Left renal cortex interstitium (tissue), 4 donors: Measurements from ENCODE around the gene KRTAP10-6. TPM values are rescaled to one million over a fixed set of nuclear protein-coding genes. Genes with fewer than 3 reads are reported as not detected.
"Not testable (repeated sequence)": the region's sequence is repeated elsewhere in the genome, so short reads cannot be mapped to it uniquely, and the experiment has no call there.

Source experiments
- DNase-seq, 4 donors: peaks; one replicate each; pipeline ENCODE4 v3.0.0-alpha.2; 2013; ENCODE audit warnings: low read depth in 4 of 4, low spot score in 2 of 4, missing footprints in 1 of 4
- polyA plus RNA-seq, 4 donors: library from polyadenylated mRNA; unstranded; fragments of 120-200 nt; gene quantifications; one replicate each; pipeline ENCODE4 v1.2.1, GENCODE V29; 2013; ENCODE audit not compliant: insufficient read length in 4 of 4

Gene KRTAP10-6
- polyA plus RNA-seq, 4 donors, result not detected

DNA sequence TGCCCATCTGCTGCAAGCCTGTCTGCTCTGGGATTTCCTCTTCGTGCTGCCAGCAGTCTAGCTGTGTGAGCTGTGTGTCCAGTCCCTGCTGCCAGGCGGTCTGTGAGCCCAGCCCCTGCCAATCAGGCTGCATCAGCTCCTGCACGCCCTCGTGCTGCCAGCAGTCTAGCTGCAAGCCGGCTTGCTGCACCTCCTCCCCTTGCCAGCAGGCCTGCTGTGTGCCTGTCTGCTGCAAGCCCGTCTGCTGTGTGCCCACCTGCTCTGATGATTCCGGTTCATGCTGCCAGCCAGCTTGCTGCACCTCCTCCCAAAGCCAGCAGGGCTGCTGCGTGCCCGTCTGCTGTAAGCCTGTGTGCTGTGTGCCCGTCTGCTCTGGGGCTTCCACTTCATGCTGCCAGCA, 8.8 kb upstream of the KRTAP10-6 start:
- DNase-seq, result not testable (repeated sequence)

- not testable (repeated sequence) for DNase-seq
Measured at GRCh38 chr21:44600118-44600978, 8.0 kb upstream of the KRTAP10-6 start, which contains the start of gene KRTAP10-7. TSS of gene KRTAP10-7 (plus strand) at chr21:44600597. CDS start at chr21:44600622, 25 bp downstream.

DNA sequence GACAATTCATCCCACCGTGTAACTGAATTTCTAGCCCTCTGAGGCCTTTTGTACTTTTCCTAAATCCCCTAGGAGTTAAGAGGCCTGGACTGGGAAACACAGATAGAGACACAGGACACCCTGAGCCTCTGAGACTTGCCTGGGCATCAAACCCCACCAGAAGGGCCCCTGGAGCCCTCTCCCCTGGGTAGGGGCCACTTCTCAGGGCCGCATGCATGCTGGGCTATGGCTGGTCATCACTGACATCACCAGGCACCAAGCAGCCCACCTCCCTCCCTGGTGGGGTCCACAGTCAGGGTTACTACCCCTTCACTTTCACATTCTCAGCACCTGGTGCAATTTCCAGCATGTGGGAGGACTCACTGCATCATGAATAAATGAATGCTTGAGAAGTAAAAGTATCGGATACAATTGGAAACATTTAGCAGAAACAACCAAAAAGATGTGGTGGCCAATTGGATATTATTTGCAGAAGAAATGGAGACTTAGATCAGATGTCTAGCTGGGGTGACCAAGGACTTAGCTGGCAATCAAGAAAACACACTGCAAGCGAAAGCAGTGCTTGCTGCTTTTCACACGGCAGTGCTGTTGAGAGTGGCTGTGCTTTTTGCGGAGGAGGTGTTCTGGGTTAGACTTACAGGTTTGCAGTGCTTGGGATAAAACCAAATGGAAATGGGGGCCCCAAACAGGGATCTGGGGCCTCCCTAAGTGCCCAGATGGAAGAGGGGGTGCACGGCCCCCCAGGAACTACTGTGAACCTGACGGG, 7.1 kb upstream of the KRTAP10-6 start:
- no peak for DNase-seq

GRCh38 chr21:44598061-44598460, 5.8 kb upstream of the KRTAP10-6 start:
- no peak for DNase-seq

- DNase-seq, result no peak
Measured at GRCh38 chr21:44596068-44596725, 3.9 kb upstream of the KRTAP10-6 start.

DNA sequence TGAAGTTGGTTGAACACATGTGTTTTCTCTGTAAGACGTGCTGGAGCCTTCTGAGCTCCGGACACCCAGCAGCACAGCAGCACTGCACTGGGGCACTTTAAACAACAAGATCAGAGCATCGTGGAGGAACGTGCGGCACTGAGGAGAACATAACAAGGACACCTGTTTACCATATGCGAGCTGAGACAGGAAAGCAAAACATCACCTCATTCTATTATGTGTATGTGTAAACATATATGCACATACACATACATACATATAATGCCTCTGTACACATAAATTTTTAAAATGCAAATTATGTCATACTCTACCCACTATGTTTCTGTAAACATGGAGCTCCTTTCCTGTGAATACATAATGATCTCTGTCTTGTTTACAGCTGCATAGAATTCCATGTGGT, 3.2 kb upstream of the KRTAP10-6 start:
- no peak for DNase-seq

DNA sequence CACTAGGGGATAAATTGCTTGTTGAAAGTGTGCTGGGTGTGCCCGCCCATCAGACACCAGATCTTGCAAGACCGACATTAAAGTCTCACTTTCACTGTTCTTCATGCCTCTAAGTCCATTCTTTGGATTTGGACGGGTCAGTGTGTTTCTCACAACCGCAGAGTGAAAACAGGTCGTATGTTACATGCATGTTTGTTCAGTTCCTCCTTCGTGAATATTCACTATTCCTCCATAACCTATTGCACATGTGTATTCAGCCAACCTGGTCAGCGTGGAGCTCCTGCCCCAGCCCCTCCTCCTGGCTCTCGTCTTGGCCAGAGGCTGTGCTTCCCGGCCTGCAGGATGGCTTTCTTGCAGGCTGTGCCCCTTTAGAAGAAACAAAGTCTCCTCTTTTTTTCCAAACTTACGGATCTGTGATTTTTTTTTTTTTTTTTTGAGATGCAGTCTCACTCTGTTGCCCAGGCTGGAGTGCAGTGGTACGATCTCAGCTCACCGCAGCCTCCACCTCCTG, 2.2 kb upstream of the KRTAP10-6 start:
- no peak for DNase-seq

- peak in 1 of 4 donors; percentile 15 for DNase-seq
Measured at GRCh38 chr21:44593598-44594405, 1.5 kb upstream of the KRTAP10-6 start.

DNA sequence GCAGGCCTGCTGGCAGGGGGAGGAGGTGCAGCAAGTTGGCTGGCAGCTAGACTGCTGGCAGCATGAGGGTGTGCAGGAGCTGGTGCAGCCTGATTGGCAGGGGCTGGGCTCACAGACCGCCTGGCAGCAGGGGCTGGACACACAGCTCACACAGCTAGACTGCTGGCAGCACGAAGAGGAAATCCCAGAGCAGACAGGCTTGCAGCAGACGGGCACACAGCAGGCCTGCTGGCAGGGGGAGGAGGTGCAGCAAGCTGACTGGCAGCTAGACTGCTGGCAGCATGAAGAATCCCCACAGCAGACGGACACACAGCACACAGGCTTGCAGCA, 539 bp downstream of the KRTAP10-6 start:
- DNase-seq, result not testable (repeated sequence)

DNA sequence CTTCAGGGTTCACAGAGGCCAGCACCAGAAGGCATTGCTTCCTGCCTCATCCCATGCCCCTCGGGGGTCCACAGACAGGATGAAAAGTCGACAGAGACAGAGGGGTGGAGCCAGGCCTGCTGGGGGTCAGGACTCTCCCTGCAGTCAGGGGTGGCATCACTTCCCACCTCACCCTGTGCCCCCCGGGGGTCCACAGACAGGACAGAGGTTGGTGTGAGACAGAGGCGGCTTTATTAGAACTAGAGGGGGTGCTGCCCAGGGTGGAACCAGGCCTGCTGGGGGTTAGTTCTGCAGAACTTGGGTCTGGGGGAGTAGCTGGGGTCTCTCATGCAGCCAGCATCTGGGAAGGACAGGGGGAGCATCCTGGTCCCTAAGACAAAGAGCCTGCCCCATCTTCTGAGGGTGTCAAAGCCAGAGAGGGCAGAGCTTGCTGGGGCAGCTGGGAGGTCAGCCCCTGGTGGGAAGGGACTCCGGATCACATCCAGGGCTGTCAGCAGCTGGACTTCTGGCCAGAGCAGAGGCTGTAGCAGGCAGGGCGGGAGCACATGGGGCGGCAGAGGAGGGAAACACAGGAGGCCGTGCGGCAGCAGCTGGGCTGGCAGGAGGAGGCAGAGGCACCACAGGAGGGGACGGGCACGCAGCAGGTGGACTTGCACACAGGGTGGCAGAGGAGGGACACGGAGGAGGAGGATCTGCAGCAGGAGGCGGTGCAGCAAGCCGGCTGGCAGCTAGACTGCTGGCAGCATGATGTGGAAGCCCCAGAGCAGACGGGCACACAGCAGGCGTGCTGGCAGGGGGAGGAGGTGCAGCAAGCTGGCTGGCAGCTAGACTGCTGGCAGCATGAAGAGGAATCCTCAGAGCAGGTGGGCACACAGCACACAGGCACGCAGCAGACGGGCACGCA, 1.2 kb downstream of the KRTAP10-6 start:
- not testable (repeated sequence) for DNase-seq

DNA sequence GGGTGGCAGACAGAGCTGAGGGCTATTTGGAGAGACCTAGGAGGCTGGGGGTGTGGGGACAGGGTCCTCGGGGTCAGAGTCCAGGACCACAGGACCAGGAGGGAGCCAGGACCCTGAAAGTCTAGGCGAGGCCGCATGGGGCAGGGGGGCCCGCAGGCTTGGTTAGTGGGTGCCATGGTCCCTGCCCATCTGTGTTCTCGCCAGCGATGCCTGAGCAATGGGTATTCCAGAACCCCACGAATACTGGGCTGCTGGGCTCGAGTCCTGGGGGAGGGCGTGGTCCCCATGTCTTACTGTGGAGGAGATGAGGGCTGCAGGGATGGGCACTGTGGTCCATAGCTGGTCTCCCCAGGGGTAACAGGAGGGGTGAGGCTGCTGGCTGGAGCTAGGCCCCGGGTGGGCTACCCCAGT, 2.0 kb downstream of the KRTAP10-6 start:
- no peak for DNase-seq

- DNase-seq, result no peak
Measured at GRCh38 chr21:44589586-44590305, 2.6 kb downstream of the KRTAP10-6 start.

- DNase-seq, result no peak
Measured at GRCh38 chr21:44589094-44589493, 3.2 kb downstream of the KRTAP10-6 start.

GRCh38 chr21:44585892-44586291, 6.4 kb downstream of the KRTAP10-6 start:
- no peak for DNase-seq

GRCh38 chr21:44583800-44584147, 8.5 kb downstream of the KRTAP10-6 start:
- no peak for DNase-seq

DNA sequence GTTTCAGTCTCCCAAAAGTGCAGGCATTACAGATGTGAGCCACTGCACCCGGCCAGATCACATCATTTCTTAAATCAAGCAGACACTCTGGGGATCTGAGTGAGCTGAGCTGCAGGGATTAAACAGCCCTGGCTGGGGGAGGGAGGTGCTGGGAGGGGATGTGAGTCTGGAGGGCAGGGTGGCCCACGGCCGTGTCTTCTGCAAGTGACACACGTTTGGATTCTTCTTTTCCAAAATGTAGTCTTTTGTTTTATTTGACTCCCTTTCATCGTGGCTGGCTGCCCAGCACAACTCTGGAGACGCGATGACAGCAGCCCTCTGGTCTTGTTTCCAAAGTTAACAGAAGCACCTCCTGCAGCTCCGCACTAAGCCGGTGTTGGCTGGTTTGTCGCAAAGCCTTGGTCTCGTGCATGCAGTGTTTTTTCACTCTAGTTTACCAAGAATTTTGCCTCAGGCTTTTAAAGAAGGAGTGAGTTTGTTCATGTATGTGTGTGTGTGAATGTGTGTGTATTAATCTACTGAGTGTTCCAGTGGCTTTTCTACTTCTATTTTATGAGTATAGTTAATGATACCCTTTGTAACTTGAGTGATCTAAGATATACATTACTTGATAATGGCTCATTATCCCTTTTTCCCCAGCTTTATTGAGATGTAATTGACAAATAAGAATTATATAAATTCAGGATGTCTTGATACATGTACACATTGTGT, 9.1 kb downstream of the KRTAP10-6 start:
- peak in 1 of 4 donors; percentile 16 for DNase-seq

GRCh38 chr21:44582055-44582454, 10.2 kb downstream of the KRTAP10-6 start:
- no peak for DNase-seq

GRCh38 chr21:44581158-44581557, 11.1 kb downstream of the KRTAP10-6 start:
- no peak for DNase-seq
